ENCODE measurements around the gene PTMS.

PTMS gene

DNA sequence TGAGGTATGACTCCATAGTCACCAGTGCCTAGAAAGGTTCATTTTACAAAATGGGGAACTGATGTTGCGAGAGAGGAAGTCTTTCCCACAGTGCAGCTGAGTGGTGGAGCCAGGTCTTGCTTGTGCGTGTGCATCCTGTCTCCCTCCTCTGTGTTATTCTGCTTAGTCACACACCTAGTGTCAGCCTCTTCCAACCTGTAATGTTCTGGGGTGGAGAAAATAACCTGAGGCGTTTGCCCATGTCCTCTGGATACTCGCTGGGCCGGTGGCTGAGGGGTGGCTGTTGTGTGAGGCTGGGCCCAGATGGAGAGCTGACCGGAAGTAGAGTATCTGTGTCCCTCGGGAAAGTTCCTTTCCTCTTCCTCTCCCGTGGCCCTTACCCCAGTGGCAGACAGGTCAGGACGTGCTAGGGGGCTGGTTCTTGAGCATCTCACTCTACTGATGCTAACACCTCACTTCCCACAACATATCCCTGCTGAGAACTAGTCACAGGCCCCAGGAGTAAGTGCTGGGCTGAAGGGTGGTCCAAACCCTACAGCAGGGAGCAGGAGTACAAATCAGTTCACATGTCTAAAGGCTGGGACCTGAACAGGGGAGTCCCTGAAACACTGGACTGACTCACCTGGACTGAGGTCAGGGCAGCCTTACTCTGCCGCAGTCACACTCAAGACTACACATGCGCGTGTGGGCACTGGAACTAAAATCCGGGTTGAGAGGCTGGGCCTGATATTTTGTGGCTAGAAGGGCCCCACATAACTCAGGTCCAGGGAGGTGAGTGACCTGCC is 20.2 kb upstream of the PTMS start:
- H3K4me1 Mint-ChIP-seq = peaks cover 30% of the 10 kb centered on the region
- H3K4me3 Mint-ChIP-seq = peak overlapping the region; percentile 16
- H3K36me3 Mint-ChIP-seq = peaks cover 18% of the 10 kb centered on the region

DNA sequence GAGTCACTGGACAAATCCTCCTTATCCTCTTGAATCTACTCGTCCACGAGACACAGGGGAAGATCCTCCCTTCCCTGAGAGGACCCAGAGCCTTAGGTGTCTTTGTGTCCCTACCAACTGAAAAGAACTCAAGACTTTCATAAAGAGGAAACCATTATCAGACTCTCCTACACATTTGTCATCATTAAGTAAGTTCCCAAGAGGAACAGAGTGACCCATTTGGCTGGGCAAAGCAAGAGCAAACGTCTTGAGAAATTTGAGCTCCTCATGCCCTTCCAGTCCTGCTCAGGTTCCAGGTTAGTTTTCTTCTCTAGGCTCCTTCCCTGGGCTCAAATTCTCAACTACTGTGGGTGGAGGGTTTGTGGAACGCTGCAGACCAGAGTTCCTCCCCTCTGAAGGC is 18.9 kb upstream of the PTMS start:
- Mint-ChIP-seq H3K27me3 (no peaks in the 10 kb centered on the region), H3K9me3 (no peaks in the 10 kb centered on the region), H3K27ac (peak overlapping the region; percentile 90), H3K4me1 (peaks cover 42% of the 10 kb centered on the region), H3K36me3 (peaks cover 18% of the 10 kb centered on the region), H3K4me3 (no peak overlapping the region)

More for the DNA sequence above, 20.2 kb upstream of the PTMS start:
- Mint-ChIP-seq H3K9me3 (no peaks in the 10 kb centered on the region), H3K27ac (peak overlapping the region; percentile 93), H3K27me3 (no peaks in the 10 kb centered on the region)

- Mint-ChIP-seq H3K4me1 (peaks cover 32% of the 10 kb centered on the region), H3K9me3 (no peaks in the 10 kb centered on the region), H3K36me3 (peaks cover 18% of the 10 kb centered on the region), H3K27me3 (no peaks in the 10 kb centered on the region), H3K4me3 (no peak overlapping the region), H3K27ac (no peak overlapping the region)
These were observed 17.4 kb upstream of the PTMS start for GRCh38 chr12:6748761-6749160.

DNA sequence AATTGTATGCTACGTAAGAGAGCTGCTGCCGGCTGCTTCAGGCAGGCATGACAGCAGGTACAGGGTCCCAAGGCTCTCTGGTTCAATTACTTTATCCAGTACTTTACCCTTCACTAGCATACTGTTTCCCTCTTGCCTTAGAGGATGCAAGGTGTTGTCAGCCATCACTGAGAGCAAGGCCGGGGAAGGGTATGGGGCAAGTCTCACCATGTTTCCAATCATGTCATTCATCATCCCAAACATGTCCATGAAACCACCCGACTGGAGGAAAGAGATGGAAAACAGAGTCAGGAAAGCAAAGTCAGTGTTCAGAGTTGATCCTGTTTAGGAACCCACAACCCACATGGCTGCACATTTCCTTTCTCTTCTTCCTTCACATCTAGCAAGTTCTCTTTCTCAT is 15.7 kb upstream of the PTMS start:
- H3K4me3 Mint-ChIP-seq = no peak overlapping the region
- peaks cover 27% of the 10 kb centered on the region for H3K4me1 Mint-ChIP-seq
- H3K27me3 Mint-ChIP-seq = no peaks in the 10 kb centered on the region
- H3K9me3 Mint-ChIP-seq = no peaks in the 10 kb centered on the region
- H3K27ac Mint-ChIP-seq = no peak overlapping the region
- H3K36me3 Mint-ChIP-seq = peaks cover 11% of the 10 kb centered on the region

GRCh38 chr12:6751767-6752166 is 14.4 kb upstream of the PTMS start:
- H3K27me3 Mint-ChIP-seq = no peaks in the 10 kb centered on the region
- peaks cover 21% of the 10 kb centered on the region for H3K4me1 Mint-ChIP-seq
- H3K4me3 Mint-ChIP-seq = peak overlapping the region; percentile 94
- peak overlapping the region; percentile 82 for H3K27ac Mint-ChIP-seq
- peaks cover 11% of the 10 kb centered on the region for H3K36me3 Mint-ChIP-seq
- no peaks in the 10 kb centered on the region for H3K9me3 Mint-ChIP-seq

- H3K9me3 Mint-ChIP-seq = no peaks in the 10 kb centered on the region
- H3K4me3 Mint-ChIP-seq = peak overlapping the region; percentile 94
- peaks cover 9% of the 10 kb centered on the region for H3K36me3 Mint-ChIP-seq
- peaks cover 21% of the 10 kb centered on the region for H3K4me1 Mint-ChIP-seq
- H3K27ac Mint-ChIP-seq = peak overlapping the region; percentile 82
- no peaks in the 10 kb centered on the region for H3K27me3 Mint-ChIP-seq
These were observed 13.8 kb upstream of the PTMS start for GRCh38 chr12:6752167-6752920.

- H3K9me3 Mint-ChIP-seq = no peaks in the 10 kb centered on the region
- H3K27me3 Mint-ChIP-seq = no peaks in the 10 kb centered on the region
- H3K4me3 Mint-ChIP-seq = peak within 1 kb of the TSS; percentile 94
- H3K4me1 Mint-ChIP-seq = peaks cover 21% of the 10 kb centered on the region
- H3K36me3 Mint-ChIP-seq = peaks cover 3% of the 10 kb centered on the region
- peak within 1 kb of the TSS; percentile 98 for H3K27ac Mint-ChIP-seq
These were observed 13.0 kb upstream of the PTMS start, which contains the start of gene MLF2 for GRCh38 chr12:6752921-6753771. MLF2 (minus strand) TSS chr12:6753141; CDS start chr12:6752334, 807 bp downstream.

- peaks cover 2% of the 10 kb centered on the region for H3K36me3 Mint-ChIP-seq
- H3K9me3 Mint-ChIP-seq = no peaks in the 10 kb centered on the region
- peaks cover 26% of the 10 kb centered on the region for H3K4me1 Mint-ChIP-seq
- H3K27me3 Mint-ChIP-seq = no peaks in the 10 kb centered on the region
- H3K4me3 Mint-ChIP-seq = peak overlapping the region; percentile 94
- H3K27ac Mint-ChIP-seq = peak overlapping the region; percentile 98
These were observed 12.3 kb upstream of the PTMS start for GRCh38 chr12:6753772-6754356.

DNA sequence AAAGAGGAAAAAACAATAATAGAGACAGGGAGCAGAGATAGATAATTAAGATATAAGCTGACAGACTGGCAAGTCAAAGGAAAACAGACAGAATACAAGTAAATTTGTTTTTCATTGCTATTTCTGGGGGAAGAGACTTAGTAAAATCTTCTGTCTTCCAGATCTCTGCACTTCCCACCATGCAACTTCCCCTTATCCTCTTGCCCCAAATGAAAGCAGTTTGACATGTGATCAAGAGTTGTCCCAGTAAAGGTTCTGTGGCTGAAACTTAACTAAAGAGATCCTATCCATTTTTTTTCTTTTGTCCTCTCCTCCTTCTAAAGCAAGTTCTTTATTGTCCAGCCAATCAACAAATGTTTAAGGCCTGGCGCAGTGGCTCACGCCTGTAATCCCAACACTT is 11.8 kb upstream of the PTMS start:
- no peaks in the 10 kb centered on the region for H3K9me3 Mint-ChIP-seq
- H3K36me3 Mint-ChIP-seq = no peaks in the 10 kb centered on the region
- H3K4me1 Mint-ChIP-seq = peaks cover 28% of the 10 kb centered on the region
- no peaks in the 10 kb centered on the region for H3K27me3 Mint-ChIP-seq
- no peak overlapping the region for H3K4me3 Mint-ChIP-seq
- no peak overlapping the region for H3K27ac Mint-ChIP-seq

GRCh38 chr12:6757028-6757690 is 9.0 kb upstream of the PTMS start:
- Mint-ChIP-seq H3K36me3 (no peaks in the 10 kb centered on the region), H3K27me3 (no peaks in the 10 kb centered on the region), H3K4me3 (no peak overlapping the region), H3K4me1 (peaks cover 13% of the 10 kb centered on the region), H3K27ac (peak overlapping the region; percentile 70), H3K9me3 (no peaks in the 10 kb centered on the region)

GRCh38 chr12:6758506-6759095 is 7.6 kb upstream of the PTMS start:
- Mint-ChIP-seq H3K4me3 (no peak overlapping the region), H3K27ac (no peak overlapping the region), H3K36me3 (no peaks in the 10 kb centered on the region), H3K27me3 (no peaks in the 10 kb centered on the region), H3K9me3 (no peaks in the 10 kb centered on the region), H3K4me1 (peaks cover 12% of the 10 kb centered on the region)

DNA sequence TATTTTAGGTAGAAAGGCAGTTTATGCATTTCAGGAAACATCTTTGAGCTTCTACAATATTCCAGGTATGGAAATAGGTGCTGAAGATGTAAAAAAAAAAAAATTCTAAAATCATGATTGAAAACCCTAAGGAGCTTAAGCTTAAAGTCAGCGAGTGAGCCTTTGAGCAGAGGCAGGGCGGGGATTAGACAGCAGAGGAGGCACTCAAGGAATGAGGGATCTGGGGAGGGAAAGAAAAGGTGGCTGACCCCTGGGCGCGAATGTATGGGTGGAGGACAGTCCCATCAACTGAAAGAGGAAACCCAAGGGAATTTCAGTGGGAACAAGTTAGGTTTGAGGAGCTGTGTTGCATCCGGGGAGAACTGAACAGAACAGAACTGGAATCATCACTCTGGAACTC is 6.4 kb upstream of the PTMS start:
- H3K27me3 Mint-ChIP-seq = peaks cover 4% of the 10 kb centered on the region
- no peaks in the 10 kb centered on the region for H3K36me3 Mint-ChIP-seq
- no peak overlapping the region for H3K4me3 Mint-ChIP-seq

GRCh38 chr12:6763380-6763779 is 2.8 kb upstream of the PTMS start:
- Mint-ChIP-seq H3K9me3 (no peaks in the 10 kb centered on the region), H3K27me3 (peaks cover 15% of the 10 kb centered on the region), H3K4me3 (no peak overlapping the region), H3K4me1 (peaks cover 36% of the 10 kb centered on the region), H3K27ac (no peak overlapping the region), H3K36me3 (no peaks in the 10 kb centered on the region)

More for the DNA sequence above, 6.4 kb upstream of the PTMS start:
- H3K4me1 Mint-ChIP-seq = peaks cover 14% of the 10 kb centered on the region
- H3K27ac Mint-ChIP-seq = no peak overlapping the region
- H3K9me3 Mint-ChIP-seq = no peaks in the 10 kb centered on the region

GRCh38 chr12:6764011-6764828 is 1.9 kb upstream of the PTMS start:
- Mint-ChIP-seq H3K4me1 (peaks cover 33% of the 10 kb centered on the region), H3K4me3 (peak overlapping the region; percentile 54), H3K27me3 (peaks cover 18% of the 10 kb centered on the region), H3K27ac (peak overlapping the region; percentile 72), H3K9me3 (no peaks in the 10 kb centered on the region), H3K36me3 (no peaks in the 10 kb centered on the region)
